ENCODE data around the gene DPP6. TPM values are rescaled to one million over a fixed set of nuclear protein-coding genes. Genes with fewer than 3 reads are reported as not detected.
A peak's percentile ranks its signal among the peaks of the same experiment; 100 is the strongest.
"Not testable (repeated sequence)": the region's sequence is repeated elsewhere in the genome, so short reads cannot be mapped to it uniquely, and the experiment has no call there.

DPP6 gene
- total RNA-seq, 2 experiments from 2014 or later, result not detected

GRCh38 chr7:154027805-154028204 is 24.4 kb upstream of the DPP6 start:
- H3K36me3 ChIP-seq (ENCODE audit: insufficient read depth, low read length); H3K27me3 Mint-ChIP-seq; H3K36me3 Mint-ChIP-seq (ENCODE audit: low read depth); H3K4me1 ChIP-seq (ENCODE audit: insufficient read depth, low read length); DNase-seq; H3K4me3 ChIP-seq (ENCODE audit: low read length); CTCF ChIA-PET; H3K9me3 ChIP-seq (ENCODE audit: control insufficient read depth in 1 of 2, insufficient read depth in 1 of 2, low read length in 2 of 2); POLR2A ChIA-PET; H3K27ac Mint-ChIP-seq; H3K4me3 Mint-ChIP-seq; H3K27ac ChIP-seq (ENCODE audit: low read depth in 1 of 2, low read length in 2 of 2); intact Hi-C loops (cut with DNase I, micrococcal nuclease); H3K27me3 ChIP-seq (ENCODE audit: control insufficient read depth in 1 of 2, insufficient read depth in 2 of 2, low read length in 2 of 2); H3K9me3 Mint-ChIP-seq; H3K4me1 Mint-ChIP-seq (ENCODE audit: low read depth); ATAC-seq (ENCODE audit: poor library complexity): not testable (repeated sequence)

- H3K36me3 ChIP-seq (ENCODE audit: insufficient read depth, low read length); CTCF ChIA-PET: not testable (repeated sequence)
These were observed 21.6 kb upstream of the DPP6 start for GRCh38 chr7:154030476-154031080.

GRCh38 chr7:154039466-154040165 is 12.6 kb upstream of the DPP6 start:
- H3K27ac ChIP-seq (ENCODE audit: low read depth in 1 of 2, low read length in 2 of 2); H3K9me3 Mint-ChIP-seq; intact Hi-C loops (cut with DNase I, micrococcal nuclease); H3K4me1 ChIP-seq (ENCODE audit: insufficient read depth, low read length); H3K36me3 Mint-ChIP-seq (ENCODE audit: low read depth); POLR2A ChIA-PET; H3K36me3 ChIP-seq (ENCODE audit: insufficient read depth, low read length); H3K4me1 Mint-ChIP-seq (ENCODE audit: low read depth); H3K27me3 ChIP-seq (ENCODE audit: control insufficient read depth in 1 of 2, insufficient read depth in 2 of 2, low read length in 2 of 2); H3K27me3 Mint-ChIP-seq; H3K9me3 ChIP-seq (ENCODE audit: control insufficient read depth in 1 of 2, insufficient read depth in 1 of 2, low read length in 2 of 2); H3K4me3 Mint-ChIP-seq; CTCF ChIA-PET; H3K27ac Mint-ChIP-seq; H3K4me3 ChIP-seq (ENCODE audit: low read length): not testable (repeated sequence)
- DNase-seq, result peak in 1 of 14 experiments; percentile 7
- peak; percentile 89 for ATAC-seq (ENCODE audit: poor library complexity)

More at GRCh38 chr7:154030476-154031080, 21.6 kb upstream of the DPP6 start:
- DNase-seq; ATAC-seq (ENCODE audit: poor library complexity); POLR2A ChIA-PET; H3K27ac Mint-ChIP-seq; H3K4me3 ChIP-seq (ENCODE audit: low read length); H3K27ac ChIP-seq (ENCODE audit: low read depth in 1 of 2, low read length in 2 of 2); H3K4me1 ChIP-seq (ENCODE audit: insufficient read depth, low read length); H3K36me3 Mint-ChIP-seq (ENCODE audit: low read depth); H3K27me3 Mint-ChIP-seq; intact Hi-C loops (cut with DNase I, micrococcal nuclease); H3K4me3 Mint-ChIP-seq; H3K27me3 ChIP-seq (ENCODE audit: control insufficient read depth in 1 of 2, insufficient read depth in 2 of 2, low read length in 2 of 2); H3K4me1 Mint-ChIP-seq (ENCODE audit: low read depth); H3K9me3 ChIP-seq (ENCODE audit: control insufficient read depth in 1 of 2, insufficient read depth in 1 of 2, low read length in 2 of 2); H3K9me3 Mint-ChIP-seq: not testable (repeated sequence)

DNA sequence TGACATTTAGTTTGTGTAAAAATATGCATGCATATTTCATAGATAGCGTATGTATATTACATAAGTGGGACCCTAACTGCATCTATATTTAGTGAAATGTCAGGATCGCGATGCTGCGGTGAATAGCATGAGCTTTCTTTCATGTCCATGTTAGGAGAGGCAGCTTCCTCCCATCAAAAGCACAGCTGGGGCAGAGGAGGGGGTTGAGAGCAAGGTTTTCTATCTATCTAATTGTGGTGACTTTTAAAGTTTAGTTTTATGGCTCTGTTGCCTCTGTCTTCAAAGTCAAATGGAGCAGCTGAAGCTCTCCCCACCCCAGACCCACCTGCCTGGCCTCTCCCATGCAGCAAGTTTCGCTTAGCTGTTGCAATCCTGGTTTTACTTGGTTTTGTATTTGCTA is 1.8 kb upstream of the DPP6 start:
- POLR2A ChIA-PET, CTCF ChIA-PET: not testable (repeated sequence)

DNA sequence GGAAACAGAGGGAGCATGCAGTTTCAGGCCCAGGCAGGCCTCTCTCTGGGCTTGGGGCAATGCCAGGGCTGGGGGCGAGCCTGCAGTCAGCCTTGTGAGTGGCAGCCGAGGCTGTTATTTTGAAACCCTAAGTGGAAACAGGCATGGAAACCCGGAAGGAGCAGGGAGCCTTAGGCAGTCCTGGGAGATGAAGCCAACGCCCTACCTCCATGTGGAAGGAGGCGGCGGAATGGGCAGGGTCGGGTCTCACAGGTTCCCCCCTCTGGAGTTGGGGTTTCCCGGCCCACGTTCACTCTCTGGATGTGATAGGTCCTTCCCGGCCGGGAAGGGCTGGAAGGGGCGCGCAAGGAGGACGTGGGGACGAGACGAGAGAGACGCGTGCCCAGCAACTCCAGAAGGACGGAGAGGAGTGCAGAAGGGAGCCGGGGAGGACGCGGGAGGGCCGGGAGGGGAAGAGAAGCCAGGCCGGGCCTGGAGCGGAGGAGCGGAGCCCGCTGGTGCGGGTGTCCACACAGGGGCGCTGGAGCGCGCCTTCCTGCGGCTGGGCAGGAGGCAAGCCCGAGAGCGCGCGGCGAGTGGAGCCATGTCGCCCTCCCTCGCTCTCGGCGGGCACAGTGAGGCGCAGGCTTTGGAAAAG is 1.1 kb upstream of the DPP6 start:
- H3K4me1 ChIP-seq (ENCODE audit: insufficient read depth, low read length); H3K27me3 Mint-ChIP-seq; H3K9me3 Mint-ChIP-seq; H3K36me3 ChIP-seq (ENCODE audit: insufficient read depth, low read length); DNase-seq; POLR2A ChIA-PET; H3K4me3 ChIP-seq (ENCODE audit: low read length); H3K27ac Mint-ChIP-seq; H3K27me3 ChIP-seq (ENCODE audit: control insufficient read depth in 1 of 2, insufficient read depth in 2 of 2, low read length in 2 of 2); intact Hi-C loops (cut with DNase I, micrococcal nuclease); H3K9me3 ChIP-seq (ENCODE audit: control insufficient read depth in 1 of 2, insufficient read depth in 1 of 2, low read length in 2 of 2); H3K4me1 Mint-ChIP-seq (ENCODE audit: low read depth); H3K4me3 Mint-ChIP-seq; H3K36me3 Mint-ChIP-seq (ENCODE audit: low read depth); H3K27ac ChIP-seq (ENCODE audit: low read depth in 1 of 2, low read length in 2 of 2); CTCF ChIA-PET: not testable (repeated sequence)
- peak; percentile 55 for ATAC-seq (ENCODE audit: poor library complexity)

More for the DNA sequence above, 1.8 kb upstream of the DPP6 start:
- H3K4me3 ChIP-seq (ENCODE audit: low read length); H3K4me3 Mint-ChIP-seq; H3K9me3 ChIP-seq (ENCODE audit: control insufficient read depth in 1 of 2, insufficient read depth in 1 of 2, low read length in 2 of 2); ATAC-seq (ENCODE audit: poor library complexity); H3K27ac ChIP-seq (ENCODE audit: low read depth in 1 of 2, low read length in 2 of 2); intact Hi-C loops (cut with DNase I, micrococcal nuclease); H3K27me3 Mint-ChIP-seq; H3K36me3 ChIP-seq (ENCODE audit: insufficient read depth, low read length); H3K9me3 Mint-ChIP-seq; DNase-seq; H3K4me1 Mint-ChIP-seq (ENCODE audit: low read depth); H3K27me3 ChIP-seq (ENCODE audit: control insufficient read depth in 1 of 2, insufficient read depth in 2 of 2, low read length in 2 of 2); H3K27ac Mint-ChIP-seq; H3K4me1 ChIP-seq (ENCODE audit: insufficient read depth, low read length); H3K36me3 Mint-ChIP-seq (ENCODE audit: low read depth): not testable (repeated sequence)

GRCh38 chr7:154052530-154053252 is 493 bp downstream of the DPP6 start:
- H3K27ac Mint-ChIP-seq; H3K4me3 ChIP-seq (ENCODE audit: low read length); H3K36me3 ChIP-seq (ENCODE audit: insufficient read depth, low read length); DNase-seq; POLR2A ChIA-PET; H3K4me1 Mint-ChIP-seq (ENCODE audit: low read depth); H3K27ac ChIP-seq (ENCODE audit: low read depth in 1 of 2, low read length in 2 of 2); intact Hi-C loops (cut with DNase I, micrococcal nuclease); H3K27me3 ChIP-seq (ENCODE audit: control insufficient read depth in 1 of 2, insufficient read depth in 2 of 2, low read length in 2 of 2); H3K27me3 Mint-ChIP-seq; H3K9me3 Mint-ChIP-seq; H3K4me3 Mint-ChIP-seq; H3K9me3 ChIP-seq (ENCODE audit: control insufficient read depth in 1 of 2, insufficient read depth in 1 of 2, low read length in 2 of 2); CTCF ChIA-PET; H3K36me3 Mint-ChIP-seq (ENCODE audit: low read depth); ATAC-seq (ENCODE audit: poor library complexity); H3K4me1 ChIP-seq (ENCODE audit: insufficient read depth, low read length): not testable (repeated sequence)

Data from CD4-positive, alpha-beta T cell (primary cell).